HG03025 (cell line): Measurements from ENCODE around the gene SREBF1.

Experiments used
- ATAC-seq: cut with Tn5 transposase; IDR thresholded peaks from one replicate; pipeline ENCODE4 v1.9.1; 2021; ENCODE audit warnings: mild to moderate bottlenecking, moderate library complexity; ENCODE audit not compliant: unreplicated experiment, low FRiP score

SREBF1 gene

DNA sequence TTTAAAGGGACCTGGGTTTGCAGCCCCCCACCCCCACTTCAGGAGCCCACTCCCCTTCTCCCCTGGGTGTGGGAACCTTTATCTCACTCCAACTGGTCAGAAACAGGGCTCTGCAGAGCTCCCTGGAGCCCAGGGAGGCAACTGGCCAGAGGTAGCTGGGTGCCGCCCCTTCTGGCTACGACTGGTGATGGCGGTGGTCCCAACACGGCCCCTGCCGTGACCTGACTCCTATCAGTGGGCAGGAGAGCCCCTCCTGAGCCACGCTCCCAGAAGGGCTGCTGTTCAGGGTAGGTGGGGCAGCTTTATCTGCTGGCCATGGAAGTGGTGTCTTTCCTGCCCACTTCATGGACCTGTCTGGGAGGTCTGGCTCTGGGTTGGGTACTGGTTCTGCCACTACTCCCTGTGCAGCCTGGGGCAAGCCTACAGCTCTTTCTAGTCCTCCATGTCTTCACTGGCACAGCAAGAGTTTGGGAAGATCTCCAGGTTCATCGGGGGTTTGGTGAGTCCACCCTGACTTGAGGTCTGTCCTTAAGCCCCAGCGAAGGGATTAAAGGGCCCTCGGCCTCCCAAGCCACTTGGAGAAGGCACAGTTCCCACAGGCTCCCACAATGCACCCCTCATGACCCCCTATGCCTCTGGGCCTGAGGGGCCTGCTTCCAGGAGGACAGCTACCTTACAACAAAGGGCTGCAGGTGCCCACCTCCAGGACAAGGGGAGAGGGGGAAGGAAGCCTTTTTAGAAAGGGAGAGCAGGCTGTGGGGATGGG is 5.5 kb upstream of the SREBF1 start:
- ATAC-seq: no peak

DNA sequence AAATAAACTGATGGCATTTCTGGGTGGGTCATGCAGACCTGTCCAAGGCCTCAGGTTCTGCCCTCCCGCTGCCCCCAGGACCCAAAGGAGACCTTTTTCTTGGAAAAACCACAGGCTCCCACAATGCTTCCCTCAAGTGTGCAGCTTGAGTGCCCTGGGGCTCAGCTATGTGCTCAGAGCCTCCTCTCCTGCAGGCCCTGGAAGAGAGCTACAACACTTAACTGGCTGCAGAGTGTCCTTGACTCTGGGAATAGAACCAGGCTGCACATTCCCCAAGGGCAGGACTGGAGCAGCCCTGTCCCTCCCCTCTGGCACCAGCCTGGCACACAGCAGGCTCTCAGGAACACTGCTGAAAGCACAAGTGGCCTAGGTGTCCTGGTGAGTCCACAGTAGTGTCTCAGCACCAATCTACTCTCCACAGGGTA is 4.8 kb upstream of the SREBF1 start:
- no peak for ATAC-seq

DNA sequence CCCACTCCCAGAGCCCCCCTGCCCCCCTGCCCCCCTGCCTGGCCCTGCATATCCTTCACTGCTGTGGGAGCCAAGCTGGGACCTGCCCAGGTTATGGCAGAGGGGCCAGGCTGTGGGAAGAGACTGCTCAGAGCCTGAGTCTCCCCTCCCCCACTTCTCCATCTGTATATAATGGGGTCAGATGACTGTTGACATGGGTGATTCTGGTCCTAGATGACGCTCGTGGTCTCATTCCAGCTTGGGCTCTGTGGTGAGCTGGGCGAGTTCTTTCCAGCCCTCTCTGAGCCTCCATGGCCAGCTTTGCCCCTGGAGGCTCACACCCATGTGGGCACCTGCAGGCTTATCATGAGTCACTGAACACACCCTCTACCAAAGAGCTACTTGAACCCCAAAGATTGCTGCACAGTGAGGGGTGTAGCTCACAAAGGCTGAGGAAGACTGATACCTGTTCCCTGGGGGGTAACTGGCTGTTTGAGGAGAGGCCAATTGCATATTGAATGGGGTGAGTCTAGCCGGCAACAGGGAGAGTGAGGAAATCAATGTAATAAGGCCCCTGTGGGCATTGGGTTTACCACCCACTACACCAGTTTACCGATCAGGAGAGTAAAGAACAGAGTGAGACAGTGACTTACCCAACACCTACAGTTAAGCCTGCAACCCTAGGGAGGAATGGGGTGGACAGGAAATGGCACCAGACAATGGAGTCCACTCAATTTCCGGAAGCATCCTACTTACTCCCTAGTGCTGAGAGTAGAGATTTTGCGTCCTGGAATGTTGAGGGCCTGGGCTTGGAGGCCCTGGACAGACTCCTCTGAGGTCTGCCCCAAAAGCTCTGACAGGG is 4.2 kb upstream of the SREBF1 start:
- ATAC-seq: no peak

DNA sequence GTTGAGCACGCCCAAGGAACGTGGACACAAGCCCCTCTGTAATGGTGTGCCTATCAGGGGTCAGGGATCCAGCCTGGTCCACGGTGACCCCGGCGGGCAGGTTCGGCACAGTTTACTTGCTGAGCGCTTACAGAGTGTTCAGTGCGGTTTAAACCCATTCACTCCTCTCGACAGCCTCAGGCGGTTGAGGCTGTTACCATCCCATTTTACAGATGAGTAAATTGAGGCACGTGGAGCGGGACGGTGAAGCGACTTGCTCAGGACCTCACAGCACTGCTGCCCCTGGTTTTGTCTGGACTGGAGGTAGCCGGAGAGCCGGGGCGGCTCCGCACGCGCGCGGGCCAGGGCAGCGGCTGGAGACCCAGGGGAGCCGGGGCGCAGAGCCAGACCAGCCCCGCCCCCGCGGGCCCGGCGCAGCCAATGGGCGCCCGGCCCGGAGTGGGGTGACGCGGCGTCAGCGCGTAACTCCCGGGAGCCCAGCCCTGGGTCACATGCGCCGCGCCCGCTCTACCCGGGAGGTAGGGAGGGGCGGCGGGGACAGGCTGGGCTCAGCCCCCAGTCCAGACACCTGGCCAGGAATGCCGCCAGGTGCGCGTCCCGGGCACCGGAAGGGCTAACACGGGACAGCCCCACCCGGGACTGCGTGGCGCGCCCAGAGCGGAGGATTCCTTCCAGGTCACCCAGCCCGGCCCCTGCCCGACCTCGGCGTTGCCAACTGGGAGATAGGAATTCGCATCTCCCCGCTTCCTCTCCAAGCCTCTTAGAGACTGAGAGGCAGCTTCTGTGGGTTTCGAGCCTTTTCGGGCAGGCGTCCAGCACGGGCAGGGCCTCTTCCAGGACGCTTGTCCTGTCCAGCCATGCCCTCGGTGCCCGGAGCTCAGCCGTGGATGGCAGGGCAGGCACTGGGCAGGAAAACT is 3.3 kb upstream of the SREBF1 start:
- peak; percentile 42 for ATAC-seq

DNA sequence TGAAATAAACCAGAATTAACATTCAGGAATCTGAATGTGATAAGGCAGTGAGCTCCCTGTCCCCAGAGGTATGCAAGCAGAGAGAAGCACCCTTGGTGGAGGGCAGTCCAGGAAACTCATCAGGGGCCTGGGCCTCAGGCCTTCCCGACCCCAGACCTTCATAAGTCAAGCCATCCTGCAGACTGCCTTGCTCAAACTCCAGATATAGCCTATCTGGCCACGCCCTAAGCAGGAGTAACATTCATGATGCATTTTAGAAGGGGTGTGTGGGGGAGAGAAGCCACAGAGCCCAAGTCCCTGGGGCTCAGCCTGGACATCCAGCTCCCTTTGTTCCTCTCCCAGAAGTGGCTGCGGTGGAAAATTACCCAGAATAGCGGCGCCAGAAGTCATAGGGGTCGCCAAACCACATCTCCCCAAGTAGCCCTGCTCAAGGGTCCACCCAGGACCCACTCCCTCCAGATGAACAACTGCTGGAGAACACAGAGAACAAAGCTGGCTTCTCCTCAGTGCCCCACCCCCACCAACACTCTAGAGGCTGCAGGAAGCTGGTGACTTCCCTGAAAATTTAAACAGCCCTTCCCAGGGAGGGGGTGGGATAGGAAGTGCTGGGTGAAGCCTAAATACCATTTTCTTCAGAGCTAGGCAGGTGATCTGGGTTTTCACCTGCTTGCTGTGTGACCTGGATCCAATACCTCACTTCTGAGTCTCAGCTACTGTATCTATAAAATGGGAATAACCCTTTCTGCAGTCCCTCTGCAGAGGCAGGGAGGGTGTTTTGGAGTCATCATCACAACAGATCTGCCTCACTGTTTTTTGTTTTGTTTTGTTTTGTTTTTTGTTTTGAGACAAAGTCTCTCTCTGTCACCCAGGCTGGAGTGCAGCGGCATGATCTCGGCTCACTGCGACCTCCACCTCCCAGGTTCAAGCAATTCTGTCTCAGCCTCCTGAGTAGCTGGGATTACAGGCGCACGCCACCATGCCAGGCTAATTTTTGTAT is 1.5 kb upstream of the SREBF1 start:
- ATAC-seq: no peak

DNA sequence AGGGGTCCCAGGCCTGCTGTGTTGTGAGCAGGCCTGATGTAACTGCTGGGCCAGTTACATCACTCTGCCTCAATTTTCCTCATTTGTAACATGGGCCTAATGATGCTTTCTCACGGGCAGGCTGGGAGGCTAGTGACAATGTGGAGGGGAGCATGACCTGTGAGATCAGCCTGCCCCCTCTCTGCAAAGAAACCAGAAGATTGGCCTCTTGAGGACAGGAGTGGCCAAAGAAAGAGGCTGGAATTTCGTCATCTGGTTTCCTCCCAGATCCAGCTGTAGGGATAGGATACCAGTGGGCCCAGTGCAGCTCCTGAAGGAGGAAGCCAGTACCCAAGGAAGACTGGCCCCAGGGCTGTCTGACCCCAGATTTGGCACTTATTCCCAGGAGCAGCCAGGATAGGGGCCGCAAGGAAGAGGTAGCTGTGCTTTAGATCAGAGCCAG is 615 bp upstream of the SREBF1 start:
- ATAC-seq: no peak

DNA sequence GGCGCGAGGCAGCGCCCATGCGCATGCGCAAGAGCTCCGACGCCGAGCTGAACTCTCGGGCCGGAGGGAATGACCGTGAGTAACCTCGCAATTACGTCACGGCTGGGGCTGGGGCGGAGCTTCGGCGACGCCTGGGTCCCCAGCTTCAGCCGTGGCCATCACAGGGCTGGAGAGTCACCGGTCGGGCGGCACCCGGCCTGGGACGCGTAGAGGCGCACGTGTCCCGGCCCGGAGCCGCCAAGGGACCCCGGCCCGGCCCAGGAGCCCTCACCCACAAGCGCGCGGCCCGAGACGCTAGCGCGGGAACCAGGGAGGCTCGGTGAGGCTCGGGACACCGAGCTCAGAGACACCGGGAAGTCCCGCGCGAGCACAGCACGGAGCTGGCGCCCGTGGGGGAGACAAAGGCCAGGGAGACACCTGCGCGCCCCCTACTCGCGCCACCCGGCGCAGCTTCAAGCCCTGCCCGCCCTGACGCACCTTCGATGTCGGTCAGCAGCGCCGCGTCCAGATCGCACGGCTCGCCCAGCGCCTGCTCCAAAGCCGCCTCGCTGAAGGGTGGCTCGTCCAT is 452 bp downstream of the SREBF1 start:
- peak; percentile 58 for ATAC-seq

DNA sequence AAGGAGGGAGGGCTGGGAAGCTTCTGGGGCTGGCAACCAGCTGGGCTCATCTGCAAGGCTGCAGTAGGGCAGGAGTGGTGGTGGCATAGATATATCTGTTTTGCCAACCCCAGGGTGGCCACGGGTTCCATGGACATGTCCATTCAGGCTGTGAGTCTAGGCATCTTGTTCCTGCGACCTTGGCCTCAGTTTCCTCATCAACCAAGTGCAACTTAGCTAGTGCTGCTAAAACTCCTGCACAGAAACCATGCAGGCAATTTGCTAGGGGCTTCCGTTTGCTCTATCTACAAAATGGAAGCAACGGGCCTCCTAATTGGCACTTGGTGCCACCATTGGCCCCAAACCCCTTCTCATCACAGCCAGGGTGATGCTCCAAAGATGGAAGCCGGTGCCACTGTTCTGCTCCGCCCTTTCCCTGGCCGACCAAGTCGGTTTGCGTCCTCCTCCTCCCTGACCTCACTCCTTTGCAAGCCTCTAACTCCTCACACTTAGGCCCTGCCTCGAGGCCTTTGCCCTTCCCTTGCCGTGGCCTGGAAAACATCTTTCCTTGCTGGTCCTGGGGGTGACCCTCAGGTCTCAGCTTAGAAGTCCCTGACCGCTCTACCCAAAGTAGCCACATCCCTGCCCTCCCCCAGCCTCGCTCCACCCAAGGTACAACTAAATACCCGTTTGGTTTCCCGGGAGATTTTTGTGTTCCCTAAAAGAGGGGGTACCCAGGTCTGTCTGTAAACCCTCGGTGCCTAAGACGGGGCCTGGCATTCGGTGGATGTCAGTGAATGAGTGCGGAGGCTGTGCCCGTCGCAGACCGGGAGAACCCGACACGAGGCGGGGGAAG is 1.2 kb downstream of the SREBF1 start:
- no peak for ATAC-seq

DNA sequence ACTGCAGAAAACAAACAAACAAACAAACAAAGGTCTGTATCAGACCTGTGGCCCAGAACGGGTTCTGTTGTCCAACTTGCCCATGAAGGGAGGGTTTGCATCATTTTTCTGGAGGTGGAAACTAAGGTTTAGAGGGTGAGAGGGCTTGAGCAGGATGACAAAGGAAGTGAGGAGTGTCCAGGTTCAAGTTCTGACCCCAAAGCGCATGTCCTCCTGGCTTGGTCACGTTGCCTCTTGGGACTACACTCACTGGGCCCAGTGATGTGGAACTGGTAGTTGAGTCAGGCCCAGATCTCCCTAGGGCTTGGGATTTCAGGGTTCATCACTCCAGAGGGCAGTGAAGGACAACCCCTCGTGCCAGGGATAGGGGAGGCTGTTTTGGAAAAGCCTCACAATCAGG is 1.8 kb downstream of the SREBF1 start:
- no peak for ATAC-seq

DNA sequence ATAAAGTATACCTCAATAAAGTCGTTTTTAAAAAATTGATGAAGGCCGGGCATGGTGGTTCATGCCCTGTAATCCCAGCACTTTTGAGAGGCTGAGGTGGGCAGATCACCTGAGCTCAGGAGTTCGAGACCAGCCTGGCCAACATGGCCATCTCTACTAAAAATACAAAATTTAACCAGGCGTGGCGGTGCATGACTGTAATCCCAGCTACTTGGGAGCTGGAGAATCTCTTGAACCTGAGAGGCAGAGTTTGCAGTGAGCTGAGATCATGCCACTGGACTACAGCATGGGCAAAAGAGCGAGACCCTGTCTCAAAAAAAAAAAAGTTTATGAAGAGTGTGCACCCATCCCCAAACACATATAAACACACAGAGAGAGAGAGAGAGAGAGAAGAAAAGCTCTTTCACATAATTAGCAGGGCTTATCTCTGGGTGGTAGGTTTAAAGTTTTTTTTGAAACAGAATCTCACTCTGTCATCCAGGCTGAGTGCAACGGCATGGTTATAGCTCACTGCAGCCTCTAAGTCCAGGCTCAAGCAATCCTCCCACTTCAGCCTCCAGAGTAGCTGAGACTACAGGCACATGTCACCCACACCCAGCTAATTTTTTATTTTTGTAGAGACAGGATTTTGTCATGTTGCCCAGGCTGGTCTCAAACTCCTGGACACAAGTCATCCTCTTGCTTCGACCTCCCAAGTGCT is 3.0 kb downstream of the SREBF1 start:
- ATAC-seq: no peak

DNA sequence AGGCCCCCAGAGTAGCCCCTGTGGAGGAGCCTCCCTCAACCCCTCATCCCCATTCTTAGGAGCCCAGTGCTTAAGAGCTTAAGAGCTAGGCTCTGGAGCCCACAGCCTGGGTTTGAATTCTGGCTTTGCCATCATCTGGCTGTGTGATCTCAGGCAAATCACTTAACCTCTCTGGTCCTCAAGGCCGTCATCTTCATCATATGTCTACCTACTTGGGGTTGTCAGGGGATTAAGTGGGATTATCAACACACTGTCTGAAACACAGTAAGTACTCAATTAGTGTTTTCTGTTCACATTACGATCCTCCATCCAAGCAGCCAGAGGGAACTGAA is 4.8 kb downstream of the SREBF1 start:
- no peak for ATAC-seq

DNA sequence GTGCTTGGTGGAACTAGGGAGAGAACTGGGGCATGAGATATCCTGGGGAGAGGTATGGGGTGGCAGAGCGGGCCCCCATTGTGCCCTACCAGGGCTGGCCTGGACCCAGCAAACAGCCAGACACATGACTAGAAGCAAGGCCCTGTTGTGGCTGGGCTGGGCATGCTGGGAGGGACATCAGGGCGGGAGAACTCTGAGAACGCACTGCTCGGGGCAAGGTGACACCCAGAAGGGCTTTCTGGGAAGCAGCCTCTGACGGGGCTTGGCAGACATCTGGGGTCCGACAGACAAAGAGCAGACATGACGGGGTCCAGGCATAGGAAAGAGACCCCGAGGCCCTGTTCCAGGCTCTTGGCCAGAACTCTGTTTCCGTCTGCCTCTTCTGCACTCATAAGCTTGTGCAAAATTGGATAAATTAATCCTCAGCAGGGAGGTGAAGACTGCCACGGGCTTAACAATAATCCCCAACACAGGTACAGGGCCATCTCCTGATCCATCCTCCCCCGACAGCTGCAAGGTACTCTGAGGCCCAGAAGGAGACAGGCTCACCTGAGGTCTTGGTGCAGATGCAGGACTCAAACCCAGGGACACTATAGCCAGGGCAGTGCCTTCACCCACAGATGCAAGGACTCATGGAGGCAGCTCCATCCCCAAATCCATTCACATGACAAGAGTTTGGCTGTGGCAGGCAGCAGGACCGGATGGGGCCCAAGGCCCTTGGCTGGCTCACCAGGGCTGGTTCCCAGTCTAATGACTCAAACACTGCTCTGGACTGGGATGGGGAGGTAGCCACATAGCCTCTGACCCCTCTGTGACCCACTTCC is 5.4 kb downstream of the SREBF1 start:
- ATAC-seq: no peak

DNA sequence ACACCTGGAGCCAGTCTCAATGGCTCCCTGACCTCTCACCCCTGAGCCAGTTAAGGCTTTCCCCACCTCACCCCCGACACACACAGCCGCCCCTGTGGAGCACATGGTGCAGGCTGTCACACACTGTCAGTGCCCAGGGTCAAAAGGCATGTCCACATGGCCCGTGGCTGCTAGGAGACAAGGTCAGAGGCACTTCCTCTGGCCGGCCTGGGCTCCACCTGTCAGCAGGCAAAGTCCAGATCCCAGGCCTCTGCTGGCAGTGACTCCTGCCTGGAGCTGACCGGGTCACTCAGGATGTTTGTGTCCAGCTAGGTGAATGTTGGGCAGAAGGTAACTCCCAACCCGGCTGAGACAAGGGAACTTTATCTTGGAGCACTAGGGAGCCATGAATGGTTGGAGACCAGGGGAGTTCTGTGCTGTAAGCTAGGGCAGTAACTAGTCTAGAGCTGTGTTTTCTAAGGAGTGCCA is 6.0 kb downstream of the SREBF1 start:
- ATAC-seq: no peak

DNA sequence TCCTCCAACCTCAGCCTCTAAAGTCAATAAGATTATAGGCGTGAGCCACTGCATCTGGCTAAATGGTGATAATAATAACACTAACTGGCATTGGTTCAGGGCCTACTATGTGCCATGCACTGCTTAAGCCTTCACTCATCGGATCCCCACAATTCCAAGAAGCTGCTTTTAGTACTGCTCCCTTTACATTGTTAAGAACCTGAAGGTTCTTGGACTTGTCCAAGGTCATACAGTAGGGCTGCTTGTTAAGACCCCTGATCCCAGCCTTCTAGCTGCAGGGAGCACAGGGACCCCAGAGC is 6.6 kb downstream of the SREBF1 start:
- no peak for ATAC-seq

DNA sequence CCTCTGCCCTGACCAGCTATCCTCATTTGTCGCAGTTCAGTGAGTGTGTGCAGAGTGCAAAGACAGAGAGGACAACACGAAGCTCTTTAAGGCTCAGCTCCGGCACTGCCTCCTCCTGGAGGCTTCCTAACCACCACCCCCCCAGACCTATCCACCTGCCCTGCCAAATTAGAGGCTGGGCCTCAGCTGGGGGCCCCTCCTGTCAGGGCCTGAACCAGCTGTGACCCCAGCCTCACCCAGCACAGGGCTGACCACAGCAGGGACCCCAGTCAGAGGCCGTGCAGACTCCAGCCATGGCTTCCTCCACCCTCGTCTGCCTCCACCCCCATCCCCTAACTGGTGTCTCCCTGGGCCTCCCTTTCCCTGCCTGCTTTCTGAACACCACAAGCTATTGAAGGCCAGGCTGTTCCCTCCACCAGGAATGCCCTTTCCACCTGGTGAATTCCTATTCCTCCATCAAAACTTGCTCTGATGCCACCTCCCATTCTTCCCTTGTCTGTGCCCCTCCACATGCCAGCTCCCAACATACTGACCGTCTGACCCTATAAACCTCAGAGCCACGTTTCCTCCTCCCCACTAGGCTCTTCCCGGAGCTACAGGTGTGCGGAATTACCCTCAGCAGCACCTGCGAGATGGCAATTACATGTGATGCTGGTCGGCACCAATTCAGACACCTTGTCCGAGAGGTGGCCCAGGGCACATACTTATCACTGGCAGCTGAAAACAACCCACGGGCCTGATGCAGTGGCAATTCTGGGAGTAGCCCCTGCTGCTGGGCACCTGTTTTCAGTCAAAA is 8.8 kb downstream of the SREBF1 start:
- ATAC-seq: no peak
